NCI-H1436 (cell line): ENCODE data around the gene ATXN2.
"Not testable (repeated sequence)": the region's sequence is repeated elsewhere in the genome, so short reads cannot be mapped to it uniquely, and the experiment has no call there.

Source experiments
- DNase-seq: peaks from one replicate; lab custom pipeline; 2025; lab: John Stamatoyannopoulos, UW

ATXN2 gene

GRCh38 chr12:111414711-111415252 lies 184.3 kb downstream of the ATXN2 start:
- no peak for DNase-seq

- DNase-seq = no peak
Observed at GRCh38 chr12:111413442-111414086, 185.6 kb downstream of the ATXN2 start.

- no peak for DNase-seq
Observed at GRCh38 chr12:111412830-111413441, 186.2 kb downstream of the ATXN2 start.

- DNase-seq = no peak
Observed at GRCh38 chr12:111412007-111412829, 186.9 kb downstream of the ATXN2 start.

- DNase-seq = no peak
Observed at GRCh38 chr12:111411185-111411764, 187.8 kb downstream of the ATXN2 start.

- no peak for DNase-seq
Observed at GRCh38 chr12:111410431-111411184, 188.5 kb downstream of the ATXN2 start.

GRCh38 chr12:111409780-111410430 lies 189.2 kb downstream of the ATXN2 start:
- no peak for DNase-seq

GRCh38 chr12:111409403-111409779 lies 189.7 kb downstream of the ATXN2 start:
- no peak for DNase-seq

GRCh38 chr12:111408686-111409402 lies 190.3 kb downstream of the ATXN2 start:
- DNase-seq = no peak

GRCh38 chr12:111408116-111408440 lies 191.0 kb downstream of the ATXN2 start:
- no peak for DNase-seq

- DNase-seq = no peak
Observed at GRCh38 chr12:111407377-111408115, 191.6 kb downstream of the ATXN2 start.

GRCh38 chr12:111406474-111407376 lies 192.4 kb downstream of the ATXN2 start:
- no peak for DNase-seq

GRCh38 chr12:111405859-111406473 lies 193.1 kb downstream of the ATXN2 start, which contains the start of gene SH2B3:
SH2B3 (plus strand) TSS chr12:111405923; CDS start chr12:111418146, 12,223 bp downstream.
- DNase-seq = peak; percentile 37

- peak; percentile 95 for DNase-seq
Observed at GRCh38 chr12:111405149-111405858, 193.8 kb downstream of the ATXN2 start.

- DNase-seq = no peak
Observed at GRCh38 chr12:111404362-111405148, 194.6 kb downstream of the ATXN2 start.

- DNase-seq = not testable (repeated sequence)
Observed at GRCh38 chr12:111402490-111402824, 196.7 kb downstream of the ATXN2 start.
